GM19455 (cell line): ENCODE results near the gene FAM229B.
A peak's percentile ranks its signal among the peaks of the same experiment; 100 is the strongest.
"Not testable (repeated sequence)": the region's sequence is repeated elsewhere in the genome, so short reads cannot be mapped to it uniquely, and the experiment has no call there.

ENCODE experiments used
- ATAC-seq: cut with Tn5 transposase; IDR thresholded peaks from one replicate; pipeline ENCODE4 v1.9.1; 2021; ENCODE audit not compliant: unreplicated experiment

The FAM229B gene

DNA sequence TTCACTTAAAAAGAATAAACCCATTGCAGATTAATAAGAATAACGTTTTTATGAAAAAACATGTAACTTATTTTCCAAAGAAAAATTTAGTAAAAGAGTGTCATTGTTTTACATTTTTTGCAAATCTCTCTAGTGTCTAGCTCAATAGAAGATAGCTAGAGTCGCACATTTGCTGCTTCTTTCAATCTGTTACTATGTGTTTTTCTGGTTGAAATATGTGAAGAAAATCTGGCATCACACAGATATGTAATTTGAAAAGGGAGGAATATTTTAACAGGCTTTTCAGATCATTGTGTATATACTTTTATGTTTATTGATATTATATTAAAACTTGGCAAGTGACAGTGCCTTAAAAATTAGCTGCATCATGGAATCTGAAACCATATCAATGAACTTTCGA lies 24.4 kb upstream of the FAM229B start:
- ATAC-seq: no peak

DNA sequence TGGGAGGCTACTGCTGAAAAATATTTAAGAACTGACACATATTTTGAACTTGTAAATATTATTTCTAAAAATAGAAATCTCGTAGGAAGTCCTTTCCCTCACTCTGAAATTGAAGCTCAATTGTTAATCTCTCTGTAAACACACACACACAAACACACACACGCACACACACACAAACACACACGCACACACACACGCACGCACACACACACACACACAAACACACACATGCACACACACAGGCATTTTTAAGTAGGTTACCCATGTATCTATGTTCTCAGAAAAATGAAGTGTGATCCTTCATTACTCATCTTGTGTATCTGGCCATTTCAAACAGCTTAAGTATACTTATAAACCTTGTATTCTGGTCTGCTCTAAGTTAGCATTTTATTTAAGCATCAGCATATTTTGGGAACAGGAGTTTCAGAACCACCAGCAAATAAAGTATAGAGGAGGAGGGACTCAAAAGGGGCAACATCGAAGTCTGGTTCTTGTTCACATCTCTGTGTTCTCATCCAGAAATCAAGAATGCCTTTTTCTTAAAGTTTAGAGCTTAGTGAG lies 21.9 kb upstream of the FAM229B start:
- no peak for ATAC-seq

DNA sequence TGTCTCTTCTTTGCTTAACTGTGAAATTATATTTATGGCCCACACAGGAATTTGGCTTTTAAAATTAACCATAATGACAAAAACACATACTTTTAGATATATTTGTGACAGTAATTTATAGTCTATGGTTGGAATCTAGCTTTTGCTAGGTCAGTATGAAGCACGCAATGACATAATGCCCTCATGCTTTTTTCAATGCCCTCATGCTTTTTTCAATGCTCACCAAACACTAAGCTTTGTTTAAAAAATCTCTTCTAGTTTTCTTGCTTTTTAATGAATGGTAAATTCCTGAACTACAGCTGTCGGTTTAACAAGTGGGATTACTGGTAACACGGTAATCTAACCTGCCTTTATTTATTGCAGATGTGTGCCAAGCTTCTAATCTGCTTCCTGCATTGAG lies 20.8 kb upstream of the FAM229B start:
- no peak for ATAC-seq

DNA sequence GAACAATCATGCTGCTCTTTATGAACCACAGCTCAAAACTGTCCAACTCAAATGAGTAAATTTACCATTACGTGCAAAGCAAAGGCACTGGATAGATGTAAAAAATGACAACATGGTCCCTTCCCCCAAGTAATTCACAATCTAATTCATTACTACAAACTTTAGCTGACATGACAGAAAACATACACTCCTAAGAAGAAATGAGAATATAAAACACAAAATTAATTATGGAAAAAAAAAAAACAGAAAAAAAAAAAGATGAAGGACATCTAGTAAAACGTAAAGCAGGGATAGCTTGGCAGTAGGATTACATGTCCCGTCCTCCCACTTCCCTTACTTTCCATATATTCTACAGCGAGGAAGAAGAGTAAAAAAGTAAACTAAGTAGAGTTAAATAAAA lies 5.8 kb upstream of the FAM229B start:
- no peak for ATAC-seq

DNA sequence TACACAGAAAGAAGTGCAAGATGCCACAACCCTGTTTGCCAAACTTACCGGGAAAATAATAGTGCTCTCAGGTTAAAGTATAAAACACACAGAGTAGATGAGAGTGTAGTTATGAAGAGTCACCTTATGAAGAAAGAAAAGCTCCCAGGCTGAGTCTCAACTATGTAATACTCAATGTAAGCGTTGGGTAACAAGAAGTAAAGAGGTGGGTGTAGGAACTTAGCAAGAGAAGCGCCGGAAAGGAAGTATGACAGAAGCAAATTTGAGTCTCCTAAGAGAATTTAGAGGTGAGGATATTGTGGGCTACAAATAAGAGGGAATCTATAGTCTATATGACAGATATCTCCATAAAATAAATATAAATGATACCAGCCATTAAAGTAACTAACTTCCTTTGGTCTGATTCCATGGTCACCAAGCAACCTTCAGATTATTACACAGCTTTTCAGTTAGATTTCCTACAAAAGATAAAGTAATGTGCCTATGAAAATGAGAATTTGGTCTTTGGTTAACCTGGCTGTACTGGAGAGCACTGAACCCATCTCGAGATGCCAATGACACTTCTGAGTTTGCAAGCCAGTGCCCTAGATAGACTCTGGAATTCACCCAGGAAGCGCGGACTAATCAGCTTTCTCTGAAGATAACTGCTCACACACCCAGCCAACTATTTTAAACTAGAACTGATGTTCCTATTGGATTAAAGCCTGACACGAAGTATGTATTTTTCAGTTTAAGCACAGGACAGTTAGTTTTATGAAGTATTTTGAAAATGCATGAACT lies 1.9 kb upstream of the FAM229B start:
- ATAC-seq: no peak

DNA sequence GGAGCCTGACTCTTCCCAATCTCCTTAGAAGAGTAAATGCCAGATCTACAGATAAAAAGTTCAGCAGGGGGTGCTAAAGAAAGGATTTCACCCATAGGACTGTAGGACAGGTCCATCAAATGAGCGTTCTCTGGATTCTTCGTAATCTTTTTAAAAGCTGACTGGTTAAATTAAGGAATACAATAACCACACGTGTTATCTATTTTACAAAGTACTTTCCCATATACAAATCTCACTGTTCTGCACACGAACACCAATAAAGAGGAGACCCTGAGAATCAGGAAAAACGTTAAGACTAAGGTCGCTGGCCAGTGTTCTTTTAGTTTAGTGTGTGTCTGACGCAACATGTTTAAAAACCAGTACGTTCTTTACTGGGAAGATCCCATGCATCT lies 651 bp upstream of the FAM229B start:
- ATAC-seq: peak; percentile 31

DNA sequence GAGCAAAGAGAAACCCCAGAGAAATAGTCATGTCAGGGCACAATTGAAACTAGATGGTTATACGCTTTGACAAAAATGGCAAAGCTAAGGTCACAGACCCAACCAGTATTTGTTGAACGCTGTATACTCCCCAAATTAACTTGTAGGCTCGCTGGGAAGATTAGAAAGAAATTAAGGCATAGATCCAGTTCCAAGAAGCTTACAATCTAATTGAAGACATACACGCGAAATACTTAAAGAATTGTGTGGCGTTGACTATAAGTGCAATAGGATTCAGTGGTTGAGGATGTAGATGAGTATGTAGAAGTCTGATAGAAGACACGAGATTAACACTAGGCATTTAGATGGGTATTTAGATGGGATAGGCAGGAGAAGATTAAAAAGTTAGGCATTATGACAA lies 525 bp downstream of the FAM229B start:
- ATAC-seq: no peak

DNA sequence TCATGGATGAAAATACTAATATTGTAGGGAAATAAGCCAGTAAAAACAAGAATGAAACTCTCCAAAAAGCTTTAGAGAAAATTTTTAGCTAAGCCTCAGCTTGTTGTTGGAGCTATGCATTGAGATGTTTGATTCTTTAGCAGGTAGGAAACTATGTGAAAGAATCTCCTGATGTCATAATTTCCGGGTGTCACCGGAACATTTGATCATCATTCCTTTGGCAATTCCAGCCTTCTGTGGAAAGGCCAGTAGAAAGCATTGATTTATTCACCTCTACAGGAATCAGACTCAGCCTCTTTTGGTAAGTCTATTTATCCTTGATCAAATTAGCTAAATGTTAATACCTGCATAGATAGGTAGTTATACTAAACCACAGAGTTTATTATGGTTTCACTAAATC lies 9.5 kb downstream of the FAM229B start:
- ATAC-seq: no peak

- ATAC-seq: no peak
These were observed 13.2 kb downstream of the FAM229B start for GRCh38 chr6:112100561-112100960.

- ATAC-seq: not testable (repeated sequence)
These were observed 18.6 kb downstream of the FAM229B start for GRCh38 chr6:112106026-112106425.

DNA sequence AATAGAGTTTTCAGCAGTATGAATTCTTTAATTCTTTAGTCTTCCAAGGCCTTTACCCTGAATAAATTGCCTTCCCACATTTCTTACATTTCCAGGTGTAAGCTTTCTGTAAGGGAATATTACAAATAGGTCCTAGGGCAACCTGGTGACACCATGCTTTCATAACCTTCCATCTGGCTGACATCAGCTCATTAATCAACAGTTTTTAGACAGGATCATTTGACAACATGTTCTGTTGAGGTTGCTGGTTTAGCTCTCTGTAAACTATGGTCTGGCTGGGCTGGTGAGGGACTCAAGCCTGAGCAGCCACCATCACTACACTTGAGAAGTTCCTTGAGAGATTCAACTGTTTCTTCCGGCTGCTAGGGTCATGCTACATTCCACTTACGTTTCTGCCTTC lies 19.2 kb downstream of the FAM229B start:
- no peak for ATAC-seq

DNA sequence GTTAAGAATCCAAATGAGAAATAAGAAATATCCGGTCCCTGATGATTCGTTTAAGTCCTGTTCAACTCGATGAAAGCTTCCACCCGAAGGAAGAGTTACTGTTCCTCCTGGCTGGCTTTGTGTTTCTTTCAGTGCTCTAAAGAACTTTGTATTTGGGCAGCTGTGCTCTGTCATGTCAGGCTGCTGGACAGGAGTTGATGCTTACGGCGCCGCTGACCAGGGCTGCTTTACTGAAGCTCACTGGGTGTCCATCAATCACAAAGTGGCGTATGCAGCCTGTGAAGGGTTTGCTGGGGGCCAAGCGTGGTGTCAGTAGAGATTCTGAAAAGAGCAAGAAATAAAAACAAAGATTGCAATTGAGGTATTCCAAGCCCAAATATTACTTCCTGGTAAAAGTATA lies 21.9 kb downstream of the FAM229B start:
- ATAC-seq: no peak

DNA sequence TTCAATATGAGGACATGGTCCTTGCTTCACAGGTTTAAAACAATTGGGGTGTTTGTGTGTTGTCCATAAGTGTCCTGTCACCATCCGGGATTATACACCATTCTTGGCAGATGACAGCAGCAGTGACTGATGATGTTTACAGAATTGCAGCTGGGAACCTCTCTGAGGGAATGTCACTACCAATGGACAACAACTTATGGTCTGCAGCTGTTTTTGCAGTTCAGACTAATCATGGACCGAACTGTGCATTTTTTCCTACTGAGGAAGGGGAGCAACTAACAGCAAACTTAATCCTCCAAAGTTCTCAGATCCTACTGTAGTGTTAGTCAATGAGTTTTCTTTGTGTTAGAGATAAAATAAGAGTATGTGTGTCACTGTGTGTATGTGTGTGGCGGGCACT lies 26.0 kb downstream of the FAM229B start:
- no peak for ATAC-seq

GRCh38 chr6:112113918-112114317 lies 26.5 kb downstream of the FAM229B start:
- ATAC-seq: no peak

- no peak for ATAC-seq
These were observed 27.3 kb downstream of the FAM229B start for GRCh38 chr6:112114577-112115223.

GRCh38 chr6:112116221-112116620 lies 28.8 kb downstream of the FAM229B start:
- no peak for ATAC-seq

DNA sequence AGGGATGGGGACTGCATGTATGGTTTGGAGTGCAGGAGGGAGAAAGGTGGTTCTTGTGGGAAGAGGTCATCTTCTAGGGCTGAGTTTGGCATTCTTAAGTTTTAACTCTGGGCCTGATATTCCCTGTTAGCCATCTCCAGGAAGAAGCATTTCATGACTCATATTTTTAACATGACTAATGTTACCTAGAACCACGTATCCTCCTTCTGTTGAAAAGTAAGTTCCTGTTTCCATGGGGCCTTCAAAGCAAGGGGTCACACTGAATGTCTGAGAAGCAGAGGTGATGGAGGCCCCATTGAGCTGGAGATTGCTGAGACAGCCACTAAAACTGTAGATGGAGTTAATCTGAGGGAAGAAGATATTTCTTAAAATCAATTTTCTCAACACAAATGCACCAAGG lies 30.2 kb downstream of the FAM229B start:
- no peak for ATAC-seq

GRCh38 chr6:112118034-112118433 lies 30.6 kb downstream of the FAM229B start:
- ATAC-seq: no peak

GRCh38 chr6:112122756-112123155 lies 35.4 kb downstream of the FAM229B start:
- no peak for ATAC-seq

GRCh38 chr6:112123982-112124381 lies 36.6 kb downstream of the FAM229B start:
- no peak for ATAC-seq

GRCh38 chr6:112128208-112128607 lies 40.8 kb downstream of the FAM229B start:
- ATAC-seq: no peak

GRCh38 chr6:112130878-112131277 lies 43.5 kb downstream of the FAM229B start:
- ATAC-seq: no peak
